Lower leg skin (tissue), 3 donors: ENCODE measurements around the gene INTS13.

Source experiments
- CTCF ChIP-seq, 3 donors: fragments of 450-650 bp; IDR thresholded peaks; one replicate each; pipeline ENCODE4 v1.5.1; 2016; ENCODE audit warnings: antibody characterized with exemption in 3 of 3, mild to moderate bottlenecking in 3 of 3, moderate library complexity in 2 of 3
- POLR2A ChIP-seq, 2 donors: fragments of 450-650 bp; IDR thresholded peaks; one replicate each; pipeline ENCODE4 v1.6.1; 2016 to 2017; ENCODE audit warnings: antibody characterized with exemption in 2 of 2, mild to moderate bottlenecking in 1 of 2, moderate library complexity in 1 of 2

GRCh38 chr12:26867080-26867479, 70.7 kb downstream of the INTS13 start:
- TF ChIP-seq CTCF (IDR thresholded peaks at IDR 0.05) (no peak), POLR2A (IDR thresholded peaks at IDR 0.05) (no peak)
